ENCODE results near the gene C11orf97.

DNA sequence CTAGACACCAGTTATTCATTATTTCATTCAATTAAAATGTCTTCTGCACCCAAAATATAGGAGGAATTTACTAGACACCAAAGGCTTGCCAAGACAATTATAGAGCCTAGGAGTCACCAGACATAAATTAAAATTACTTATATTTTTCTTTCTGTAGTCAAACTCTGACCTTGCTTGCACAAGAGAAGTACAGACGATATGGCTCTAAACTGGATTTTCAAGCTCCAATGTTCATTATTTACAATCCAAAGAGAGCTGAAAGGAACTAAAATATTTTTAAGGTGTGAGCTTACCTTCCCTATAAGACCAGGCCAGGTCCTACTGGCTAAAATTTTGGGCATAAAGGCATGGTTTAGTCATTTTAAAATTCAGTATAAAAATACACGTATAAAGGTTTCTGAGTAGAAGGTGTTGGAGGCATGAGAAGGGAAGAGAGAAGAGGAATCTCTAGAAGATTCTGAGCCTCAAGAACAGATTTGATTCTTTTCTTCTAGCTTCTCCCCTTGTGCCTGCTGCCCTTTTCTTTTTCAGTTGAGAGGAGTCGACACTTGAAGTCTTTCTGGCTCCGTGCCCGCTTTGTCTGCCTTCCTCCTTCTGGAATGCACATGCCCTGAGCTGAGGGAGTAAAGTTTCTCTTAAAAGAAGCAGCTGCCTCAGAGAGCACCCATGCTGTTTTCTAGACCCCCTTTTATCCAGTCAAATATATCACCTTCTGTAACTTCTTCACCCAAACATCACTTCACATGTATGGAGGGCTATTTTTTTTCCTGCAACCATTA lies 13.5 kb downstream of the C11orf97 start:
- TF ChIP-seq CTCF (IDR thresholded peaks at IDR 0.05 in 2 of 3, conservative IDR thresholded peaks at IDR 0.05 in 1 of 3; ENCODE audit: insufficient read depth in 2 of 3, low read depth in 1 of 3, low read length in 3 of 3): no peak
- TF ChIP-seq ZNF239 (CRISPR knock-in tag; IDR thresholded peaks at IDR 0.05): no peak
- TF ChIP-seq REST (IDR thresholded peaks at IDR 0.05; ENCODE audit: borderline replicate concordance): no peak
- no peak for TF ChIP-seq REST (CRISPR knock-in tag; IDR thresholded peaks at IDR 0.05; ENCODE audit: low read depth)
- TF ChIP-seq POLR2AphosphoS5 (IDR thresholded peaks at IDR 0.05; ENCODE audit: control insufficient read depth, insufficient read depth, low read depth, low read length): no peak
- no peak for TF ChIP-seq CREB5 (CRISPR knock-in tag; IDR thresholded peaks at IDR 0.05)
- TF ChIP-seq ZBTB7A (IDR thresholded peaks at IDR 0.05; ENCODE audit: borderline replicate concordance, control insufficient read depth, low read depth, low read length): no peak
- TF ChIP-seq NR2C2 (CRISPR knock-in tag; IDR thresholded peaks at IDR 0.05): no peak
- no peak for TF ChIP-seq NR2C2 (tag; IDR thresholded peaks at IDR 0.05)
- no peak for TF ChIP-seq MAFK (IDR thresholded peaks at IDR 0.05; ENCODE audit: low read length)
